Ascending aorta (tissue), 2 donors: ENCODE results near the gene CDC45. TPM values are rescaled to one million over a fixed set of nuclear protein-coding genes. Genes with fewer than 3 reads are reported as not detected.
"Not testable (repeated sequence)": the region's sequence is repeated elsewhere in the genome, so short reads cannot be mapped to it uniquely, and the experiment has no call there.

Experiments
- DNase-seq, 2 donors: peaks; one replicate each; pipeline ENCODE4 v3.0.0-alpha.2; 2019; ENCODE audit warnings: low spot score in 2 of 2
- H3K27ac ChIP-seq, 2 donors: fragments of 200-600 bp; sonication (generic); one replicate each; pipeline ENCODE4 v1.5.1; 2016 to 2017; ENCODE audit warnings: mild to moderate bottlenecking in 1 of 2
- H3K27me3 ChIP-seq: fragments of 200-600 bp; sonication (generic); one replicate; pipeline ENCODE4 v1.5.1; 2017
- H3K36me3 ChIP-seq, 2 donors: fragments of 200-600 bp; sonication (generic); one replicate each; pipeline ENCODE4 v1.5.1; 2016
- H3K4me1 ChIP-seq, 2 donors: fragments of 200-600 bp; sonication (generic); one replicate each; pipeline ENCODE4 v1.5.1; 2016 to 2017; ENCODE audit warnings: mild to moderate bottlenecking in 1 of 2
- H3K4me3 ChIP-seq, 2 donors: fragments of 200-600 bp; sonication (generic); one replicate each; pipeline ENCODE4 v1.5.1; 2016 to 2017; ENCODE audit warnings: mild to moderate bottlenecking in 1 of 2
- H3K9me3 ChIP-seq, 2 donors: fragments of 200-600 bp; sonication (generic); one replicate each; pipeline ENCODE4 v1.5.1; 2016
- intact Hi-C: fragments of 100-400 bp; cut with DNase I; formaldehyde crosslinking; loops from one replicate; pipeline ENCODE4 v1.15.1; 2023
- total RNA-seq: library from RNA; depleted of rRNA; stranded (reverse); fragments of >200 nt; gene quantifications from one replicate; pipeline ENCODE4 v1.1.0, GENCODE V29; 2016
- TF ChIP-seq, protein P1 (sequence below), 3 experiments: fragments of 200-600 bp in 2 of 3; fragments of 450-650 bp in 1 of 3; sonication (generic) in 2 of 3; IDR thresholded peaks; one replicate each; pipeline ENCODE4 v1.5.1; 2016 to 2019; ENCODE audit warnings: antibody characterized with exemption in 3 of 3, mild to moderate bottlenecking in 1 of 3, moderate library complexity in 1 of 3

The CDC45 gene
- total RNA-seq, 1 donor from 2014 or later, result not detected

DNA sequence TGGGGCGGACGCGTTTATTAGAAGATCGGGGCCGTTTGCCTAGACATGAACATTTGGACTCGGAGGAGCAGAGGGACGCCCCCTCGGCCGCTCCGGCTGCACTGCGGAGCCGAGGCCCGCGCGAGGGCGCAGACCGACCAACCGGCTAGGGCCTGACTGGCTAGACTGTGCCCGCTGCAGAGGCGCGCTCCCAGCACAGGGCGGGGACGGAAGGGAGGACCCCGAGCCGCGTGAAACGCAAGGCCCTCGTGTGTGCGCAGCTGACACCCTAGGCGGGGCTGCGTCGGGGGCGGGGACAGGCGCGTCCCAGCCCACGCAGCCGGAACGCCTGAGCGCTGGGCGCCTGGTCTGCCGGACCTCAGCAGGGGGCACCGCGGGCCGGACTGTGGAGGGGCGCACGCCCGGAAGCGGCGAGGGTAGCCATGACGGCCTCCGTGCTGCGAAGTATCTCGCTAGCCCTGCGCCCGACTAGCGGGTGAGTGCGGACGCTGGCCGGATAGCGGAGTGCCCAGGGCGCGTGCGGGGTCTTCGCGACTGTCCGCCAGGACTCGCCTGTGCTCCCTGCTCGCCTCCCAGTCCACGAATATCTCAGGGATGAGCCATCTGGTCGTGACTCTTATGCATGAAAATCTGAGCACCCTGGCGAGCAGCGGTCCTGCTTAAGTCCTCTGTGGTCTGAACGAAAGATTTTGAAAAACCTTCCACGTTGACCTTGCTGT lies 47.4 kb upstream of the CDC45 start, which contains the start of gene MRPL40:
Gene MRPL40 (plus strand): TSS at position 413 of the 719 bp plus-strand sequence. CDS start 10 bp downstream, at position 423.
- peak; percentile 56 to 94 for DNase-seq
- no peaks in the 10 kb centered on the region for H3K9me3 ChIP-seq
- peaks cover 10 to 15% of the 10 kb centered on the region in 2 donors for H3K36me3 ChIP-seq
- peak within 1 kb of the TSS; percentile 66 to 99 for H3K4me3 ChIP-seq
- H3K4me1 ChIP-seq, result peaks cover 0 to 22% of the 10 kb centered on the region in 2 donors
- no peaks in the 10 kb centered on the region for H3K27me3 ChIP-seq
- H3K27ac ChIP-seq, result peak within 1 kb of the TSS; percentile 95 to 98
- intact Hi-C loops, result loop anchor here (1.0 to 5.0 kb wide), 4 partner anchors 15 to 285 kb away; partner anchors contain the start of genes C22orf39, CDC45, CLTCL1 and UFD1
- TF ChIP-seq, protein P1, sequence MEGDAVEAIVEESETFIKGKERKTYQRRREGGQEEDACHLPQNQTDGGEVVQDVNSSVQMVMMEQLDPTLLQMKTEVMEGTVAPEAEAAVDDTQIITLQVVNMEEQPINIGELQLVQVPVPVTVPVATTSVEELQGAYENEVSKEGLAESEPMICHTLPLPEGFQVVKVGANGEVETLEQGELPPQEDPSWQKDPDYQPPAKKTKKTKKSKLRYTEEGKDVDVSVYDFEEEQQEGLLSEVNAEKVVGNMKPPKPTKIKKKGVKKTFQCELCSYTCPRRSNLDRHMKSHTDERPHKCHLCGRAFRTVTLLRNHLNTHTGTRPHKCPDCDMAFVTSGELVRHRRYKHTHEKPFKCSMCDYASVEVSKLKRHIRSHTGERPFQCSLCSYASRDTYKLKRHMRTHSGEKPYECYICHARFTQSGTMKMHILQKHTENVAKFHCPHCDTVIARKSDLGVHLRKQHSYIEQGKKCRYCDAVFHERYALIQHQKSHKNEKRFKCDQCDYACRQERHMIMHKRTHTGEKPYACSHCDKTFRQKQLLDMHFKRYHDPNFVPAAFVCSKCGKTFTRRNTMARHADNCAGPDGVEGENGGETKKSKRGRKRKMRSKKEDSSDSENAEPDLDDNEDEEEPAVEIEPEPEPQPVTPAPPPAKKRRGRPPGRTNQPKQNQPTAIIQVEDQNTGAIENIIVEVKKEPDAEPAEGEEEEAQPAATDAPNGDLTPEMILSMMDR (IDR thresholded peaks at IDR 0.05), result no peak

DNA sequence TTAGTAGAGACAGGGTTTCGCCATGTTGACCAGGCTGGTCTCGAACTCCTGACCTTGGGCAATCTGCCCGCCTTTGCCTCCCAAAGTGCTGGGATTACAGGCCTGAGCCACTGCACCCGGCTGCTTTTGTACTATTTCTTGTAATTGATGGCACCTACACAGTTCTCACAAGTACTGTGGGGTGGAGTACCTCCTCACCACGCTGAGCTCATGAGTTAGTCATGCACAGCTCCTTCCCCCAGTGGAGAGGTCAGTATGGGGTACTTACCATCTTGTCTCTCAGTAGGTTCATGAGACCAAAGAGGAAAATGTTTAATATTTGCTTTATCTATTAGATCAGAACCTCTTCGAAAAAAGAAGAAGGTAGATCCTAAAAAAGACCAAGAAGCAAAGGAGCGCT lies 45.3 kb upstream of the CDC45 start:
- TF ChIP-seq, protein P1 (IDR thresholded peaks at IDR 0.05), result no peak
- DNase-seq, result no peak
- intact Hi-C loops, result loop anchor here (5.0 kb wide), 1 partner anchor 283 kb away; no protein-coding TSS in a partner anchor
- Histone ChIP-seq H3K4me1 (peaks cover 0 to 21% of the 10 kb centered on the region in 2 donors), H3K27ac (no peak overlapping the region), H3K9me3 (no peaks in the 10 kb centered on the region), H3K27me3 (no peaks in the 10 kb centered on the region), H3K36me3 (peaks cover 10 to 19% of the 10 kb centered on the region in 2 donors), H3K4me3 (no peak overlapping the region)

DNA sequence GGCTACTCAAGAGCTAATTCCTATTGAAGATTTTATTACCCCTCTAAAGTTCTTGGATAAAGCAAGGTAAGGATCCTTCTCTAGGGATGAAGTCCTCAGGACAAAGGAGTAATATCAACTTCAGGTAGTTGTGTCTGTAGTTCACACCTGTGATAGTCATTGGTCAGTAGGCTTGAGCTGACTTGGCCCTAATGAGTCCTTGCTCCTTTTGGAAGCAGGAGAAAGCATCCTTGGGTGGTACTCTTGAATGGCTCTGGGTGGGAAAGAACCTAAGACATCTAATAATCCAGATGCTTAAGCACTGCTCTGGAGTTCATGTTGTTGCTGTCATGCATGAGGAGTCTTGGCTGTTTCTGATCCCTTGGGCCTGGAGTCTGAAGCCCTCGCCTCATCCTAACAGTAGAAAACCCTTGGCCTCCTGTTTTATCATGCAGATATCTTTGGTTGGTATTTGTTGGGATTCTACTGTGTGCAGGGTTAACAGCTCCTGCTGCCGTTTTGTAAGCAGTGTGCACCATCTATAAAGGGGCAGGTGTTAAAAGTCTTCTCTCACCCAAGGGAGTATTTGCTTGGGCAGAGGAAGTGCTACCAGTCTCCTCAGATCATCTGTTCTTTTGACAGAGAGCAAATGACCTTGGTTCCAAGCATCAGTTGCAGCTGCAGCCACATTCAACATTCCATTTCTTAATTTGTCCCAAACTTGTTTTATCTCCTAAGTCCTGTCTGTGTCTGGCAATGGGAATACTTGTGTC lies 44.7 kb upstream of the CDC45 start:
- Histone ChIP-seq H3K36me3 (peaks cover 10 to 19% of the 10 kb centered on the region in 2 donors), H3K9me3 (no peaks in the 10 kb centered on the region), H3K27me3 (no peaks in the 10 kb centered on the region), H3K27ac (no peak overlapping the region), H3K4me1 (peaks cover 0 to 15% of the 10 kb centered on the region in 2 donors), H3K4me3 (no peak overlapping the region)
- intact Hi-C loops, result loop anchor here (5.0 kb wide), 1 partner anchor 282 kb away; no protein-coding TSS in a partner anchor
- no peak for DNase-seq
- TF ChIP-seq, protein P1 (IDR thresholded peaks at IDR 0.05), result no peak

DNA sequence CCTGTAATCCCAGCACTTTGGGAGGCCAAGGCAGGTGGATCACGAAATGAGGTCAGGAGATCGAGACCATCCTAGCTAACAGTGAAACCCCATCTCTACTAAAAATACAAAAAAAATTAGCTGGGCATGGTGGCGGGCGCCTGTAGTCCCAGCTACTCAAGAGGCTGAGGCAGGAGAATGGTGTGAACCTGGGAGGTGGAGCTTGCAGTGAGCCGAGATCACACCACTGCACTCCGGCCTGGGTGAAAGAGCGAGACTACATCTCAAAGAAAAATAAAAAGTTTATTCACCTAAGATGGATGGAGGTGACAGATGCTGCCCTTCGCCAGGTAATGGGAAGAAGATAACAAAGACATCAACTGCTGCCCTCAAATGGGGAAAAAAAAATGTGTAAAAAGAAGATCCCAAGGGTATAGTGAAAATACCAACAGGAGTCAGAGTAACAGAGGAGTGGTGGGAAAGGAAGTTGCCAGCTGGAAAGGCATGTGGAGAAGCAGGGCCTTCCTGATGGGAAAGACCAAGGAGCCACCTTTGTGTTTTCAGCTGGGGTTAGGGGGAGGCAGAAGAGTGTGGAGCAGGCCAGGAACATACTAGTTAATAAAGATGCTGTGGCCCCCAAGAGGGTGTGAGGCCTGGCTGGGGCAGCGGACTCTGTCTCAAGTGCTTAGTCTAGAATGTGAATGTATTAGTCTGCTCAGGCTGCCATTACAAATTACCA lies 43.1 kb upstream of the CDC45 start:
- DNase-seq, H3K27ac ChIP-seq, H3K4me1 ChIP-seq, H3K9me3 ChIP-seq, H3K27me3 ChIP-seq, H3K4me3 ChIP-seq, intact Hi-C loops: not testable (repeated sequence)
- H3K36me3 ChIP-seq, result peaks cover 10 to 26% of the 10 kb centered on the region in 2 donors

DNA sequence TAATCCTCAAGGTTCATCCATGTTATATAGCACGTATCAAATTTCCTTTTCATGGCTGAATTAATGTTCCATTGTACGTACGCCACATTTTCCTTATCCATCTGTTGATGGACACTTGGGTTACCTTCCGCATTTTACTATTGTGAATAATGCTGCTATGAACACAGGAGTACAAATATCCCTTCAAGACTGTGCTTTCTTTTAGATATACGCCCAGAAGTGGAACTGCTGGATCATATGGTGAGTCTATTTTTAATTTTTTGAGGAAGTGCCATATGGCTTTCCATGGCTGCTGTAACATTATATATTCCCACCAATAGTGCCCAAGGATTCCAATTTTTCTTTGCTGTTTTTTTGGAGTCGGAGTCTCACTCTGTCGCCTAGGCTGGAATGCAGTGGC lies 41.4 kb upstream of the CDC45 start:
- H3K27ac ChIP-seq, result no peak overlapping the region
- peaks cover 10 to 37% of the 10 kb centered on the region in 2 donors for H3K36me3 ChIP-seq
- DNase-seq, result no peak
- H3K4me3 ChIP-seq, result no peak overlapping the region
- intact Hi-C loops, result no loop called here
- peaks cover 0 to 1% of the 10 kb centered on the region in 2 donors for H3K4me1 ChIP-seq
- no peaks in the 10 kb centered on the region for H3K9me3 ChIP-seq
- TF ChIP-seq, protein P1 (IDR thresholded peaks at IDR 0.05), result no peak
- no peaks in the 10 kb centered on the region for H3K27me3 ChIP-seq
